GM12878 (cell line): ENCODE measurements around the gene DYDC1. TPM values are rescaled to one million over a fixed set of nuclear protein-coding genes. Genes with fewer than 3 reads are reported as not detected.

ENCODE experiments used
- ATAC-seq: fragments of 200-7000 bp; cut with Tn5 transposase; 3 replicates; pipeline ENCODE4 v1.9.1; 2020; ENCODE audit warnings: mild to moderate bottlenecking, moderate library complexity
- BruUV-seq: library from RNA; stranded (reverse); fragments of 400-500 nt; replicated peaks from 2 replicates; lab custom pipeline; 2021; lab: Mats Ljungman, UMichigan
- CTCF ChIA-PET: fragments of 300-600 bp; sonication (Branson Sonifier 250); formaldehyde crosslinking; extraction: SDS; loops from one replicate; lab custom pipeline; 2021; ENCODE audit warnings: inconsistent platforms; lab: Yijun Ruan, JAX
- POLR2A ChIA-PET: fragments of 350-600 bp; formaldehyde crosslinking; extraction: SDS; loops from one replicate; lab custom pipeline; 2021; ENCODE audit warnings: inconsistent platforms; lab: Charles Lee
- RAD21 ChIA-PET: fragments of 300-600 bp; sonication (Branson Sonifier 250); formaldehyde crosslinking; loops from one replicate; lab custom pipeline; 2023; ENCODE audit warnings: antibody characterized with exemption; ENCODE audit not compliant: unreplicated experiment; lab: Charles Lee
- SMC1A ChIA-PET: fragments of 300-600 bp; sonication (Branson Sonifier 250); formaldehyde crosslinking; loops from one replicate; lab custom pipeline; 2023; ENCODE audit not compliant: unreplicated experiment, uncharacterized antibody; lab: Charles Lee
- DNase-seq: peaks from one replicate; pipeline ENCODE4 v3.0.0-alpha.2; 2011; ENCODE audit warnings: low read depth, low spot score
- FAIRE-seq: peaks from 3 replicates; lab custom pipeline; 2011; peaks lifted over from hg19 to GRCh38; lab: Jason Lieb, UNC
- H2AFZ ChIP-seq: 2 replicates; pipeline ENCODE4 v1.6.0; 2011; ENCODE audit warnings: low read depth, low read length, control low read depth; ENCODE audit not compliant: control insufficient read depth
- H3K27ac ChIP-seq: 2 replicates; pipeline ENCODE4 v1.5.1; 2011; ENCODE audit warnings: control low read depth; ENCODE audit not compliant: control insufficient read depth, insufficient read depth
- H3K27me3 ChIP-seq, 2 experiments: replicated peaks in 1 of 2; 2 replicates each; pipeline versions ENCODE4 v1.6.0 to v1.6.1; 2011; ENCODE audit warnings: low read length in 1 of 2; ENCODE audit not compliant: control insufficient read depth in 2 of 2, insufficient read depth in 2 of 2
- H3K36me3 ChIP-seq, 2 experiments: 2 replicates each; pipeline ENCODE4 v1.5.1; 2011; ENCODE audit warnings: low read length in 1 of 2; ENCODE audit not compliant: control insufficient read depth in 2 of 2, insufficient read depth in 2 of 2
- H3K4me1 ChIP-seq: 2 replicates; pipeline ENCODE4 v1.6.1; 2011; ENCODE audit warnings: mild to moderate bottlenecking, low read length, moderate library complexity, mixed read lengths; ENCODE audit not compliant: control insufficient read depth, insufficient read depth
- H3K4me2 ChIP-seq: 2 replicates; pipeline ENCODE4 v1.6.0; 2011; ENCODE audit warnings: control low read depth; ENCODE audit not compliant: control insufficient read depth, insufficient read depth
- H3K4me3 ChIP-seq: fragments of 200-600 bp; sonication (generic); 2 replicates; pipeline ENCODE4 v1.5.1; 2016
- H3K79me2 ChIP-seq: 2 replicates; pipeline ENCODE4 v1.6.0; 2011; ENCODE audit warnings: low read length; ENCODE audit not compliant: control insufficient read depth, insufficient read depth
- H3K9ac ChIP-seq: 2 replicates; pipeline ENCODE4 v1.8.0; 2011; ENCODE audit warnings: low read length, control low read depth, mixed read lengths; ENCODE audit not compliant: control insufficient read depth, insufficient read depth
- H3K9me3 ChIP-seq: replicated peaks from 3 replicates; pipeline ENCODE4 v1.5.1; 2011; ENCODE audit warnings: mild to moderate bottlenecking, low read length; ENCODE audit not compliant: control insufficient read depth, insufficient read depth
- H4K20me1 ChIP-seq: 2 replicates; pipeline ENCODE4 v1.6.0; 2011; ENCODE audit not compliant: control insufficient read depth, insufficient read depth
- DPF2 ChIP-seq: fragments of 450-650 bp; IDR thresholded peaks from 2 replicates; pipeline ENCODE4 v1.6.1; 2017; ENCODE audit warnings: mild to moderate bottlenecking
- IRF4 ChIP-seq: IDR thresholded peaks from 2 replicates; pipeline ENCODE4 v1.6.1; 2011; ENCODE audit warnings: low read depth, low read length
- MEF2B ChIP-seq: fragments of 450-650 bp; IDR thresholded peaks from 2 replicates; pipeline ENCODE4 v1.6.1; 2018; ENCODE audit warnings: mild to moderate bottlenecking, moderate library complexity; ENCODE audit not compliant: partially characterized antibody, poor library complexity, severe bottlenecking
- NBN ChIP-seq: fragments of 450-650 bp; IDR thresholded peaks from 2 replicates; pipeline ENCODE4 v1.6.1; 2016
- NRF1 ChIP-seq: conservative IDR thresholded peaks from 2 replicates; pipeline ENCODE4 v1.6.1; 2011; ENCODE audit warnings: mild to moderate bottlenecking, low read depth, low read length, improper control_type of control experiment
- POLR2A ChIP-seq: IDR thresholded peaks from 2 replicates; pipeline ENCODE4 v1.6.1; 2011; ENCODE audit warnings: low read depth, mild to moderate bottlenecking, low read length
- POLR2AphosphoS5 ChIP-seq: IDR thresholded peaks from 2 replicates; pipeline ENCODE4 v1.6.1; 2011; ENCODE audit warnings: mild to moderate bottlenecking, low read length, inconsistent platforms
- RUNX3 ChIP-seq: IDR thresholded peaks from 2 replicates; pipeline ENCODE4 v1.6.1; 2012; ENCODE audit warnings: low read length, inconsistent platforms
- ZNF24 ChIP-seq: fragments of 450-650 bp; IDR thresholded peaks from 2 replicates; pipeline ENCODE4 v1.6.1; 2017; ENCODE audit warnings: antibody characterized with exemption, mild to moderate bottlenecking
- WGBS: methylation state at CpG from one replicate; pipeline ENCODE4 v1.1.6; 2016; ENCODE audit warnings: low lambda C conversion rate; ENCODE audit not compliant: insufficient replicate concordance, insufficient coverage; ENCODE audit errors: missing lambda C conversion rate; 5-methylcytosine and 5-hydroxymethylcytosine counted together
- in situ Hi-C: fragments of 300-500 bp; cut with MboI; formaldehyde crosslinking; loops from 9 replicates; pipeline ENCODE4 v1.14.3; 2018; ENCODE audit warnings: mixed read lengths
- intact Hi-C: fragments of 100-400 bp; cut with micrococcal nuclease; formaldehyde crosslinking; loops from one replicate; pipeline ENCODE4 v1.14.2; 2022; ENCODE audit not compliant: unreplicated experiment
- polyA plus RNA-seq, 11 experiments: library from polyadenylated mRNA; depleted of rRNA in 4 of 11; unstranded in 6 of 11; stranded (reverse) in 5 of 11; fragments of >200 nt; fragmentation: Nextera tagmentation in 4 of 11; fragmentation: Illumina TruSeq in 1 of 11; extraction: Ambion mirVana in 4 of 11; extraction: Trizol in 1 of 11; gene quantifications; 1 replicate in 1 of 11; 2 replicates in 10 of 11; pipeline versions ENCODE4 v1.2.1 to v1.2.3, GENCODE V29; 2011 to 2016; ENCODE audit warnings: inconsistent platforms in 2 of 11, missing spikeins in 2 of 11, low read depth in 1 of 11
- total RNA-seq, 4 experiments: library from RNA; depleted of rRNA in 3 of 4; stranded (reverse); fragments of >200 nt in 3 of 4; fragmentation: Illumina TruSeq in 1 of 4; extraction: Trizol in 1 of 4; gene quantifications; 2 replicates each; pipeline versions ENCODE4 v1.2.1 to v1.2.3, GENCODE V29; 2013 to 2021
- TF ChIP-seq, protein P1 (sequence below): fragments of 450-650 bp; IDR thresholded peaks from 2 replicates; pipeline ENCODE4 v1.6.1; 2014; ENCODE audit warnings: mild to moderate bottlenecking
- TF ChIP-seq, protein P2 (sequence below): fragments of 450-650 bp; IDR thresholded peaks from 2 replicates; pipeline ENCODE4 v1.6.1; 2016; ENCODE audit warnings: mild to moderate bottlenecking, moderate library complexity, borderline replicate concordance
- TF ChIP-seq, protein P3 (sequence below): IDR thresholded peaks from 2 replicates; pipeline ENCODE4 v1.6.1; 2012; ENCODE audit warnings: low read length, inconsistent platforms
- TF ChIP-seq, protein P4 (sequence below): IDR thresholded peaks from 2 replicates; pipeline ENCODE4 v1.6.1; 2011; ENCODE audit warnings: mild to moderate bottlenecking, low read depth, low read length, moderate library complexity; ENCODE audit not compliant: insufficient replicate concordance
- TF ChIP-seq, protein P5 (sequence below): fragments of 450-650 bp; IDR thresholded peaks from 2 replicates; pipeline ENCODE4 v1.6.1; 2018; ENCODE audit warnings: borderline replicate concordance, mild to moderate bottlenecking; ENCODE audit not compliant: partially characterized antibody

DYDC1 gene
- total and polyA plus RNA-seq, 10 of the 15 experiments (the other 5 are each of a cell fraction or from before 2014, with no cell fraction given) = not detected

DNA sequence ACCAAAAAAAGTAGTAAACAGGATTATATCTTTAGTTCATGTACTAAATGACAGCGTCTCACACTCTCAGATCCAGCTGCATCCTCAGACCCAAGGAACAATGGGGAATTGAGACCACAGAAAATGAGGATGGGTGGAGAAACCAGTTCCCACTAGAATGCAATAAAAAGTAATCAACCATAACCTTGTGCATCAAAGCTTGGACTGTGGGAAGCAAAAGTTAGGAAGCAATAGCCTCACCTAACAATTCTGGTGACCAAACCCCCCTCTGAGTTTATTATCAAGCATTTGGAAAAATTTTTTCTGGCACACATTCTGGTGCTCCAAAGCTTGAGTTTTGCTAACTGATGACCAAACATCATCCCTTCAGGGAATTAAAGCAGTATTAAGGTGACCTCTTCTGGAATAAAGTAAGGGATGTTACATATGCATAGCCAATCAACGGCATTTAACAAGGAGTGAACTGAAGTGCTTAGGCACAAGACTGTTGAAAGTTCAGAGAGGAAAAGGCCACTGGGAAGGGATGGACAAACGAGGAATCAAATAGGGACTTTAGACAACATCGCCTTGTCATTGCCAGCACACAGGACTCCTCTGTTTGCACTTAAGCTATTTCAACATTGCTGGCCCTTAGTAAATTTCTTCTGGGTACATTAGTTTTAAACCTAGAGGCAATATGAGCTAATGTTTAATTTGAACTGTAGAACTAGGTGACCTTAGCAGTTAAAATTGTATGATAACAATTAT is 65.9 kb downstream of the DYDC1 start:
- no peak overlapping the region for H2AFZ ChIP-seq
- no peak for DNase-seq
- no peak for FAIRE-seq
- in situ Hi-C loops = no loop called here
- ChIA-PET POLR2A (no interaction called here), RAD21 (no interaction called here), CTCF (interaction anchor here (1.8 kb wide), 1 partner anchor 30 kb away, joined by 4 read pairs; no protein-coding TSS in a partner anchor), SMC1A (interaction anchor here (0.6 kb wide), 1 partner anchor 1558 kb away, joined by 3 read pairs; no protein-coding TSS in a partner anchor)
- intact Hi-C loops = no loop called here
- peaks cover 0 to 6% of the 10 kb centered on the region in 2 experiments; a peak in 2 of 4 replicates for H3K27me3 ChIP-seq
- H3K4me3 ChIP-seq = no peak overlapping the region
- H3K9ac ChIP-seq = no peak overlapping the region
- H3K79me2 ChIP-seq = no peaks in the 10 kb centered on the region
- no peak overlapping the region for H3K4me2 ChIP-seq
- 27% methylated on average over 4 of the region's 4 CpGs for WGBS
- no peaks in the 10 kb centered on the region; the same call in 1 of the 2 replicates for H4K20me1 ChIP-seq
- no peaks in the 10 kb centered on the region for H3K36me3 ChIP-seq
- no peaks in the 10 kb centered on the region for H3K9me3 ChIP-seq
- ATAC-seq = no peak
- H3K27ac ChIP-seq = no peak overlapping the region
- BruUV-seq = no TSS peak
- H3K4me1 ChIP-seq = no peaks in the 10 kb centered on the region
- TF ChIP-seq POLR2A (no peak), MEF2B (no peak), IRF4 (no peak), NRF1 (no peak), RUNX3 (no peak), POLR2AphosphoS5 (no peak), ZNF24 (no peak), NBN (no peak), DPF2 (no peak)
- TF ChIP-seq, protein P1, sequence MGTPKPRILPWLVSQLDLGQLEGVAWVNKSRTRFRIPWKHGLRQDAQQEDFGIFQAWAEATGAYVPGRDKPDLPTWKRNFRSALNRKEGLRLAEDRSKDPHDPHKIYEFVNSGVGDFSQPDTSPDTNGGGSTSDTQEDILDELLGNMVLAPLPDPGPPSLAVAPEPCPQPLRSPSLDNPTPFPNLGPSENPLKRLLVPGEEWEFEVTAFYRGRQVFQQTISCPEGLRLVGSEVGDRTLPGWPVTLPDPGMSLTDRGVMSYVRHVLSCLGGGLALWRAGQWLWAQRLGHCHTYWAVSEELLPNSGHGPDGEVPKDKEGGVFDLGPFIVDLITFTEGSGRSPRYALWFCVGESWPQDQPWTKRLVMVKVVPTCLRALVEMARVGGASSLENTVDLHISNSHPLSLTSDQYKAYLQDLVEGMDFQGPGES = no peak
- TF ChIP-seq, protein P2, sequence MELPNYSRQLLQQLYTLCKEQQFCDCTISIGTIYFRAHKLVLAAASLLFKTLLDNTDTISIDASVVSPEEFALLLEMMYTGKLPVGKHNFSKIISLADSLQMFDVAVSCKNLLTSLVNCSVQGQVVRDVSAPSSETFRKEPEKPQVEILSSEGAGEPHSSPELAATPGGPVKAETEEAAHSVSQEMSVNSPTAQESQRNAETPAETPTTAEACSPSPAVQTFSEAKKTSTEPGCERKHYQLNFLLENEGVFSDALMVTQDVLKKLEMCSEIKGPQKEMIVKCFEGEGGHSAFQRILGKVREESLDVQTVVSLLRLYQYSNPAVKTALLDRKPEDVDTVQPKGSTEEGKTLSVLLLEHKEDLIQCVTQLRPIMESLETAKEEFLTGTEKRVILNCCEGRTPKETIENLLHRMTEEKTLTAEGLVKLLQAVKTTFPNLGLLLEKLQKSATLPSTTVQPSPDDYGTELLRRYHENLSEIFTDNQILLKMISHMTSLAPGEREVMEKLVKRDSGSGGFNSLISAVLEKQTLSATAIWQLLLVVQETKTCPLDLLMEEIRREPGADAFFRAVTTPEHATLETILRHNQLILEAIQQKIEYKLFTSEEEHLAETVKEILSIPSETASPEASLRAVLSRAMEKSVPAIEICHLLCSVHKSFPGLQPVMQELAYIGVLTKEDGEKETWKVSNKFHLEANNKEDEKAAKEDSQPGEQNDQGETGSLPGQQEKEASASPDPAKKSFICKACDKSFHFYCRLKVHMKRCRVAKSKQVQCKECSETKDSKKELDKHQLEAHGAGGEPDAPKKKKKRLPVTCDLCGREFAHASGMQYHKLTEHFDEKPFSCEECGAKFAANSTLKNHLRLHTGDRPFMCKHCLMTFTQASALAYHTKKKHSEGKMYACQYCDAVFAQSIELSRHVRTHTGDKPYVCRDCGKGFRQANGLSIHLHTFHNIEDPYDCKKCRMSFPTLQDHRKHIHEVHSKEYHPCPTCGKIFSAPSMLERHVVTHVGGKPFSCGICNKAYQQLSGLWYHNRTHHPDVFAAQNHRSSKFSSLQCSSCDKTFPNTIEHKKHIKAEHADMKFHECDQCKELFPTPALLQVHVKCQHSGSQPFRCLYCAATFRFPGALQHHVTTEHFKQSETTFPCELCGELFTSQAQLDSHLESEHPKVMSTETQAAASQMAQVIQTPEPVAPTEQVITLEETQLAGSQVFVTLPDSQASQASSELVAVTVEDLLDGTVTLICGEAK = no peak
- TF ChIP-seq, protein P3, sequence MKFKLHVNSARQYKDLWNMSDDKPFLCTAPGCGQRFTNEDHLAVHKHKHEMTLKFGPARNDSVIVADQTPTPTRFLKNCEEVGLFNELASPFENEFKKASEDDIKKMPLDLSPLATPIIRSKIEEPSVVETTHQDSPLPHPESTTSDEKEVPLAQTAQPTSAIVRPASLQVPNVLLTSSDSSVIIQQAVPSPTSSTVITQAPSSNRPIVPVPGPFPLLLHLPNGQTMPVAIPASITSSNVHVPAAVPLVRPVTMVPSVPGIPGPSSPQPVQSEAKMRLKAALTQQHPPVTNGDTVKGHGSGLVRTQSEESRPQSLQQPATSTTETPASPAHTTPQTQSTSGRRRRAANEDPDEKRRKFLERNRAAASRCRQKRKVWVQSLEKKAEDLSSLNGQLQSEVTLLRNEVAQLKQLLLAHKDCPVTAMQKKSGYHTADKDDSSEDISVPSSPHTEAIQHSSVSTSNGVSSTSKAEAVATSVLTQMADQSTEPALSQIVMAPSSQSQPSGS = no peak
- TF ChIP-seq, protein P4, sequence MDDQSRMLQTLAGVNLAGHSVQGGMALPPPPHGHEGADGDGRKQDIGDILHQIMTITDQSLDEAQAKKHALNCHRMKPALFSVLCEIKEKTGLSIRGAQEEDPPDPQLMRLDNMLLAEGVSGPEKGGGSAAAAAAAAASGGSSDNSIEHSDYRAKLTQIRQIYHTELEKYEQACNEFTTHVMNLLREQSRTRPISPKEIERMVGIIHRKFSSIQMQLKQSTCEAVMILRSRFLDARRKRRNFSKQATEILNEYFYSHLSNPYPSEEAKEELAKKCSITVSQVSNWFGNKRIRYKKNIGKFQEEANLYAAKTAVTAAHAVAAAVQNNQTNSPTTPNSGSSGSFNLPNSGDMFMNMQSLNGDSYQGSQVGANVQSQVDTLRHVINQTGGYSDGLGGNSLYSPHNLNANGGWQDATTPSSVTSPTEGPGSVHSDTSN = no peak
- TF ChIP-seq, protein P5, sequence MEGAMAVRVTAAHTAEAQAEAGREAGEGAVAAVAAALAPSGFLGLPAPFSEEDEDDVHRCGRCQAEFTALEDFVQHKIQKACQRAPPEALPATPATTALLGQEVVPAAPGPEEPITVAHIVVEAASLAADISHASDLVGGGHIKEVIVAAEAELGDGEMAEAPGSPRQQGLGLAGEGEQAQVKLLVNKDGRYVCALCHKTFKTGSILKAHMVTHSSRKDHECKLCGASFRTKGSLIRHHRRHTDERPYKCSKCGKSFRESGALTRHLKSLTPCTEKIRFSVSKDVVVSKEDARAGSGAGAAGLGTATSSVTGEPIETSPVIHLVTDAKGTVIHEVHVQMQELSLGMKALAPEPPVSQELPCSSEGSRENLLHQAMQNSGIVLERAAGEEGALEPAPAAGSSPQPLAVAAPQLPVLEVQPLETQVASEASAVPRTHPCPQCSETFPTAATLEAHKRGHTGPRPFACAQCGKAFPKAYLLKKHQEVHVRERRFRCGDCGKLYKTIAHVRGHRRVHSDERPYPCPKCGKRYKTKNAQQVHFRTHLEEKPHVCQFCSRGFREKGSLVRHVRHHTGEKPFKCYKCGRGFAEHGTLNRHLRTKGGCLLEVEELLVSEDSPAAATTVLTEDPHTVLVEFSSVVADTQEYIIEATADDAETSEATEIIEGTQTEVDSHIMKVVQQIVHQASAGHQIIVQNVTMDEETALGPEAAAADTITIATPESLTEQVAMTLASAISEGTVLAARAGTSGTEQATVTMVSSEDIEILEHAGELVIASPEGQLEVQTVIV = no peak
